Measurements from ENCODE around the gene DOK6. TPM values are rescaled to one million over a fixed set of nuclear protein-coding genes. Genes with fewer than 3 reads are reported as not detected.

The DOK6 gene
- total and polyA plus RNA-seq, 9 of the 15 experiments (the other 6 are each of a cell fraction or from before 2014, with no cell fraction given): not detected

- TF ChIP-seq TAF7 (tag; IDR thresholded peaks at IDR 0.05): no peak
- no peak for TF ChIP-seq DIDO1 (tag; IDR thresholded peaks at IDR 0.05; ENCODE audit: low read depth)
- no peak for TF ChIP-seq MEF2A (IDR thresholded peaks at IDR 0.05; ENCODE audit: control insufficient read depth, low read depth, low read length)
- TF ChIP-seq, protein P1, sequence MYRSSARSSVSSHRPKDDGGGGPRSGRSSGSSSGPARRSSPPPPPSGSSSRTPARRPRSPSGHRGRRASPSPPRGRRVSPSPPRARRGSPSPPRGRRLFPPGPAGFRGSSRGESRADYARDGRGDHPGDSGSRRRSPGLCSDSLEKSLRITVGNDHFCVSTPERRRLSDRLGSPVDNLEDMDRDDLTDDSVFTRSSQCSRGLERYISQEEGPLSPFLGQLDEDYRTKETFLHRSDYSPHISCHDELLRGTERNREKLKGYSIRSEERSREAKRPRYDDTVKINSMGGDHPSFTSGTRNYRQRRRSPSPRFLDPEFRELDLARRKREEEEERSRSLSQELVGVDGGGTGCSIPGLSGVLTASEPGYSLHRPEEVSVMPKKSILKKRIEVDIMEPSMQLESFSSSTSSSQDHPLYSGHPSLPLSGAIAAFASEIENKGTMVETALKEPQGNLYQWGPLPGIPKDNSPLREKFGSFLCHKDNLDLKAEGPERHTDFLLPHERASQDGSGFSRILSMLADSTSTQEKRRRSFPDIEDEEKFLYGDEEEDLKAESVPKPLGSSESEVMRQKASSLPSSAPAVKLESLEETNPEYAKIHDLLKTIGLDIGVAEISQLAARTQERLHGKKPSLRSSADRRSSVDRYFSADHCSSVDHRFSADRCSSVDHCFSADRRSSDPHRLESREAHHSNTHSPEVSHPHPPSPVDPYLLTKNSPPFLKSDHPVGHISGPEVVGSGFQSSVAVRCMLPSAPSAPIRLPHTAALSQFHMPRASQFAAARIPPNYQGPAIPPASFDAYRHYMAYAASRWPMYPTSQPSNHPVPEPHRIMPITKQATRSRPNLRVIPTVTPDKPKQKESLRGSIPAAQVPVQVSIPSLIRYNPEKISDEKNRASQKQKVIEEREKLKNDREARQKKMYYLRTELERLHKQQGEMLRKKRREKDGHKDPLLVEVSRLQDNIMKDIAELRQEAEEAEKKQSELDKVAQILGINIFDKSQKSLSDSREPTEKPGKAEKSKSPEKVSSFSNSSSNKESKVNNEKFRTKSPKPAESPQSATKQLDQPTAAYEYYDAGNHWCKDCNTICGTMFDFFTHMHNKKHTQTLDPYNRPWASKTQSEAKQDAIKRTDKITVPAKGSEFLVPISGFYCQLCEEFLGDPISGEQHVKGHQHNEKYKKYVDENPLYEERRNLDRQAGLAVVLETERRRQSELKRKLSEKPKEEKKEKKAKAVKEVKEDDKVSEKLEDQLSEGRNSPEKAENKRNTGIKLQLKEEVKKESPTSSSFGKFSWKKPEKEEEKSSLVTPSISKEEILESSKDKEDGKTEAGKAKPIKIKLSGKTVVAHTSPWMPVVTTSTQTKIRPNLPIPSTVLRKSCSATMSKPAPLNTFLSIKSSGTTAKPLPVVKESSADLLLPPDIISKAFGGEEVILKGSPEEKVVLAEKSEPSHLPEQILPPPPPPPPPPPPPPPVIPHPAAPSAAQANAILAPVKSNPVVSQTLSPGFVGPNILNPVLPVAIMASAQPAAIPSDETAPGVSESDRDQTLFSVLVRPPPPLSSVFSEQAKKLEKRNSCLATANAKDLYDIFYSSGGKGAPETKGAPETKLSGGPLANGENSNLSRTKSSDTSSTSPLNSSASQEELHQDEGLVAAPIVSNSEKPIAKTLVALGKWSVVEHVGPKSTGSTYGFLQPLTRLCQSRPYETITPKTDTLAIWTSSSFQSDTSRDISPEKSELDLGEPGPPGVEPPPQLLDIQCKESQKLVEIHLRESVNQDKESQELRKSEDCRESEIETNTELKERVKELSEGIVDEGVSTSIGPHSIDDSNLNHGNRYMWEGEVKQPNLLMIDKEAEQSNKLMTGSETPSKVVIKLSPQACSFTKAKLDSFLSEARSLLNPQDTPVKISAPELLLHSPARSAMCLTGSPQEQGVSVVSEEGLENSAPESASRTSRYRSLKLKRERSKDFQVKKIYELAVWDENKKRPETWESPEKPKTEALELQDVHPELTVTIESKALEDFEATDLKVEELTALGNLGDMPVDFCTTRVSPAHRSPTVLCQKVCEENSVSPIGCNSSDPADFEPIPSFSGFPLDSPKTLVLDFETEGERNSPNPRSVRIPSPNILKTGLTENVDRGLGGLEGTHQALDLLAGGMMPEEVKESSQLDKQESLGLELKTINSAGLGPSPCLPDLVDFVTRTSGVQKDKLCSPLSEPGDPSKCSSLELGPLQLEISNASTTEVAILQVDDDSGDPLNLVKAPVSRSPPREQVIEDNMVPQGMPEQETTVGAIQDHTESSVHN (IDR thresholded peaks at IDR 0.05; ENCODE audit: borderline replicate concordance in 1 of 2, low read depth in 1 of 2): no peak
- no peak for TF ChIP-seq DDX20 (tag; IDR thresholded peaks at IDR 0.05; ENCODE audit: low read depth)
Observed at GRCh38 chr18:69854455-69854854, 453.8 kb downstream of the DOK6 start (continued).
